GM12878 (cell line): ENCODE data around the gene DIS3L2.

Experiments used
- CHD2 ChIP-seq: IDR thresholded peaks from 2 replicates; pipeline ENCODE4 v1.6.1; 2011; ENCODE audit warnings: low read depth, low read length, improper control_type of control experiment, borderline replicate concordance
- EZH2 ChIP-seq: IDR thresholded peaks from 2 replicates; pipeline ENCODE4 v1.6.1; 2012; ENCODE audit warnings: low read depth, mild to moderate bottlenecking, control low read depth, inconsistent platforms, low read length, borderline replicate concordance; ENCODE audit not compliant: control insufficient read depth
- MXI1 ChIP-seq: fragments of 150-350 bp; IDR thresholded peaks from 2 replicates; pipeline ENCODE4 v1.6.1; 2011; ENCODE audit warnings: low read depth, mild to moderate bottlenecking, inconsistent platforms, low read length, improper control_type of control experiment
- NFYB ChIP-seq: IDR thresholded peaks from 2 replicates; pipeline ENCODE4 v1.6.1; 2011; ENCODE audit warnings: low read depth, mild to moderate bottlenecking, low read length, improper control_type of control experiment, moderate library complexity; ENCODE audit not compliant: insufficient read depth
- POLR2A ChIP-seq: IDR thresholded peaks from 2 replicates; pipeline ENCODE4 v1.6.1; 2011; ENCODE audit warnings: low read depth, mild to moderate bottlenecking, low read length
- RCOR1 ChIP-seq: conservative IDR thresholded peaks from 2 replicates; pipeline ENCODE4 v1.6.1; 2012; ENCODE audit warnings: low read depth, low read length, improper control_type of control experiment
- SUZ12 ChIP-seq: fragments of 200-600 bp; sonication (generic); IDR thresholded peaks from one replicate; pipeline ENCODE4 v1.6.1; 2018; ENCODE audit warnings: antibody characterized with exemption, mild to moderate bottlenecking; ENCODE audit not compliant: unreplicated experiment
- TF ChIP-seq, protein P1 (sequence below), 3 experiments: IDR thresholded peaks in 2 of 3; conservative IDR thresholded peaks in 1 of 3; 2 replicates each; pipeline ENCODE4 v1.5.1; 2011; ENCODE audit warnings: low read depth in 3 of 3, low read length in 3 of 3, mild to moderate bottlenecking in 3 of 3, control low read depth in 2 of 3, moderate library complexity in 2 of 3, inconsistent platforms in 1 of 3, mixed read lengths in 1 of 3; ENCODE audit not compliant: control insufficient read depth in 2 of 3, insufficient read depth in 1 of 3; ENCODE audit errors: extremely low read depth in 1 of 3

DNA sequence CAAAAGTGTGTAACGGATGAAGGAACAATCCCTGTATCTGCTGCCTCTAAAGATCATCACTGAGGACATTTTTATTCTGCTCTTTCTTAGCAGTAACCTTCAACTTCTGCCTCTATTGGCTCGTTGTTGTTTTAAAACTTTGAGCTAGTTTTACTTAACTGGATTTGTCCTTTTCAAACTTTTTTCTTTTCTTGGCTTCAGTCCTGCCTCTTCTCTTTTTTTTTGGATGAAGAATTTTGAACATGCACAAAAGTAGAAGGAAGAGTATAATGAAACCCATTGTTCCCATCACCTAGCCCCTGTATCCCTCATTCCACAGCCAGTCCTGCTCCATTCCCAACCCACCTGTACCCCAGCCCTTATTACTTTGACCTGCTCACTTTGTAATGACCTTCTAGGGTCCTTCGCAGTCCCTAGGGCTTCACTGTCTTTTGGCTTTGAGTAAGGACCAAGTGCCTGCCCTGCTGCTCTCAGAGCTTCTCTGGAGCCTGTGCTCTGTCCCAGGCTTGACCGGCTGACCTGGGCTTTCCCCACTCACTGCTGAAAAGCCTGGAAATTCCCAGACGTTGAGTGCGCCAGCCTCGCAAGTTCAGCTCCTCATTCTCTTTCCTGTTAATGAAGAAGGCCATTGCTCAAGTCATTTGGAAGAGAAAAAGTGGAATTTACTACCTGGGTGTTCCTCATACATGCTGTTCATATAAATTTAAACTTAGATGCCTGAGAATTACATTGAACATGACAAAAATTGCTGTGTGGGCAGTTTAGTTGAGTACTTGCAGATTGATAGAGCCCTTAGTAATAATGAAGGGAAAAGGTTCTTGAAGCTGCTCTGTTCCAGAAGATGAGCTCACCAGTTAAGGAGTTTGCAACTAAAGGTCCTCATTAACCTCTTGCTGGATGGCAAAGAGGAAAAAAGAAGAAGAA is 267.7 kb downstream of the DIS3L2 start:
- no peak for TF ChIP-seq POLR2A
- no peak for TF ChIP-seq NFYB
- TF ChIP-seq SUZ12: no peak
- no peak for TF ChIP-seq MXI1
- no peak for TF ChIP-seq CHD2
- TF ChIP-seq RCOR1: no peak
- TF ChIP-seq, protein P1, sequence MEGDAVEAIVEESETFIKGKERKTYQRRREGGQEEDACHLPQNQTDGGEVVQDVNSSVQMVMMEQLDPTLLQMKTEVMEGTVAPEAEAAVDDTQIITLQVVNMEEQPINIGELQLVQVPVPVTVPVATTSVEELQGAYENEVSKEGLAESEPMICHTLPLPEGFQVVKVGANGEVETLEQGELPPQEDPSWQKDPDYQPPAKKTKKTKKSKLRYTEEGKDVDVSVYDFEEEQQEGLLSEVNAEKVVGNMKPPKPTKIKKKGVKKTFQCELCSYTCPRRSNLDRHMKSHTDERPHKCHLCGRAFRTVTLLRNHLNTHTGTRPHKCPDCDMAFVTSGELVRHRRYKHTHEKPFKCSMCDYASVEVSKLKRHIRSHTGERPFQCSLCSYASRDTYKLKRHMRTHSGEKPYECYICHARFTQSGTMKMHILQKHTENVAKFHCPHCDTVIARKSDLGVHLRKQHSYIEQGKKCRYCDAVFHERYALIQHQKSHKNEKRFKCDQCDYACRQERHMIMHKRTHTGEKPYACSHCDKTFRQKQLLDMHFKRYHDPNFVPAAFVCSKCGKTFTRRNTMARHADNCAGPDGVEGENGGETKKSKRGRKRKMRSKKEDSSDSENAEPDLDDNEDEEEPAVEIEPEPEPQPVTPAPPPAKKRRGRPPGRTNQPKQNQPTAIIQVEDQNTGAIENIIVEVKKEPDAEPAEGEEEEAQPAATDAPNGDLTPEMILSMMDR (IDR thresholded peaks at IDR 0.05 in 2 of 3, conservative IDR thresholded peaks at IDR 0.05 in 1 of 3; ENCODE audit: control insufficient read depth in 2 of 3, extremely low read depth in 1 of 3, insufficient read depth in 1 of 3, low read depth in 3 of 3, low read length in 3 of 3): no peak
- no peak for TF ChIP-seq EZH2
